GM18519 (cell line): ENCODE data around the gene HRK.
A peak's percentile ranks its signal among the peaks of the same experiment; 100 is the strongest.

Source experiments
- ATAC-seq: cut with Tn5 transposase; IDR thresholded peaks from one replicate; pipeline ENCODE4 v1.9.1; 2021; ENCODE audit warnings: mild to moderate bottlenecking, moderate library complexity; ENCODE audit not compliant: unreplicated experiment, low FRiP score

HRK gene

DNA sequence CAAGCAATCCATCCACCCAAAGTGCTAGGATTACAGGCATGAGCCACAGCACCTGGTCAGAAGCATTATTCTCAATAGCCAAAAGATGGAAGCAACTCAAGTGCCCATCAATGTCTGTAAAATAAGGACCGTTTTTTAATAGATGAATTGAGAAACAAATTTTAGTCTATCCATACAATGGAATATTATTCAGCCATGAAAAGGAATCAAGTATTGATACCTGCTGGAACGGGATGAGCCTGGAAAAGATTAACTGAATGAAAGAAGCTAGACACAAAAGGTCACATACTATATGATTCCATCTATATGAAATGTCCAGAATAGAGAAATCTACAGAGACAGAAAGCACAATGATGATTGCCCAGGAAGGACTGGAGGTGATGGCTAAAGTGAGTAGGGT lies 20.4 kb upstream of the HRK start:
- ATAC-seq: no peak

DNA sequence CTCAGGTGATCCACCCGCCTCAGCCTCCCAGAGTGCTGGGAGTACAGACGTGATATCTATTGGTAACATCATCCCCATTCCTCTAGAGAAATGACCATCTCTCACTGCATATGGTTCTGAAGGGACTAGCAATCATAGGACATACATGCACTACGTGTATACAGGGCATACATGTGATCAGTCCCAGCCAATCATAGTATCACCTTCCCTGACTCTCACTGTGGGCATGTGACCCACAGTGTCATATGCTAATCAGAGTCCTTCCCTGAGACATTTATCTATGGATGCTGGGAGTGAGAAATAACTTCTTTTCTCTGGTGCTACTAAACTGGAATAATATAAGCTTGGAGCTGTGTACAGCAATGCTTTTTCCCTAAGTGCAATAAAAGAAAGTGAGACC lies 17.4 kb upstream of the HRK start:
- no peak for ATAC-seq

DNA sequence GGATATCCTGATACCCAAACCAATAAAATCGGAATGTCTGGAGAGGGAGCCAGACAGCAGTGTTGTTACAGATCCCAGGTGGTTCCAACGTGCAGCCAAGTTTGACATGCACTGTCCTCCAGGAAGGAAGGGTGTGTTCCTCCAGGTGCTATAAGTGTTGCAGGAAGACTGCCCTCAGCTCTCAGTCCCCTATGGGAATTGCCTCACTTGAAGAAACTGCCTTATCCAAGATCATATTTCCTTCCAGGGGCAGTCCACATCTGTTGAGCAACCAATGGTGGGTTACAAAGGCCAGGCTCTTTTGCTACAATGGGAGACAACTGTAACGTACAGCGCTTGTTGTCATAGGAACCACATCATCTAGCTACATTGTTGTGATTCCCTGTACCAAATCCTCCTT lies 16.2 kb upstream of the HRK start:
- ATAC-seq: no peak

DNA sequence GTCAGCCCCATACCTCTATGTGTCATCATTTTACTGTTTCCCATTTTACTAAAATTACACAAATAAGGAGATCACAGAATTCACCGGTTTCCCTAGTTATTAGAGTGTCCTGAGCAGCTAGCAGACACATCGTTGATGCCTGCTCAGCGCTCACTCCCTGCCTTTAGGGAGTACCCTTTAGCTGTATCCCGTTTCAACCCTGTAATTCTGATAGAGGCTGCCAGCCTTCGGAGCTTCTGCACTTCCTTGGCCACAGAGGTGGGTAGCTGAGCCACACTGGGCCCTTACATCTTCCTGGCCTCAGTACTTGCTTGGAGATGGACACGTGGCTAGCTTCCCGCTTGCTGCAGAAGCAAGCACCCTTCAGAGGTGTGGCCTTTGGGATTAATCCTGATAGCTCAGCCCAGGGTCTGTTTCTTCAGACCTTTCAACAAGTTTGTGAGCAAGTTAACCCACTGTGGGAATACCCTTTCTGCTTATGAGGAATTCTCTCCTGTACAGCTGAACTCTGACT lies 15.2 kb upstream of the HRK start:
- no peak for ATAC-seq

DNA sequence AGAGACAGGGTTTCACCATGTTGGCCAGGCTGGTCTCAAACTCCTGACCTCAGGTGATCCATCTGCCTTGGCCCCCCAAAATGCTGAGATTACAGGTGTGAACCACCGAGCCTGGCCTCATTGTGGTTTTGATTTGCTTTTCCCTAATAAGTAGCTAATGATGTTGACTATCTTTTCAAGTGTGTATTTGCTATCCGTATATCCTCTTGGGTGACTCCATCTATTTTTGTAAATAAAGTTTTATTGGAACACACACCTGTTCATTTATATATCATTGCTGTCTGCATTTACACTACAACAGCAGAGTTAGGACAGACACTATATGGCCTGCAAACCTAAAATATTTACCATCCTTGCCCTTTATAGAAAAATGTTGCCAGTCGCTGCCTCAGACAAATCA lies 13.7 kb upstream of the HRK start:
- no peak for ATAC-seq

DNA sequence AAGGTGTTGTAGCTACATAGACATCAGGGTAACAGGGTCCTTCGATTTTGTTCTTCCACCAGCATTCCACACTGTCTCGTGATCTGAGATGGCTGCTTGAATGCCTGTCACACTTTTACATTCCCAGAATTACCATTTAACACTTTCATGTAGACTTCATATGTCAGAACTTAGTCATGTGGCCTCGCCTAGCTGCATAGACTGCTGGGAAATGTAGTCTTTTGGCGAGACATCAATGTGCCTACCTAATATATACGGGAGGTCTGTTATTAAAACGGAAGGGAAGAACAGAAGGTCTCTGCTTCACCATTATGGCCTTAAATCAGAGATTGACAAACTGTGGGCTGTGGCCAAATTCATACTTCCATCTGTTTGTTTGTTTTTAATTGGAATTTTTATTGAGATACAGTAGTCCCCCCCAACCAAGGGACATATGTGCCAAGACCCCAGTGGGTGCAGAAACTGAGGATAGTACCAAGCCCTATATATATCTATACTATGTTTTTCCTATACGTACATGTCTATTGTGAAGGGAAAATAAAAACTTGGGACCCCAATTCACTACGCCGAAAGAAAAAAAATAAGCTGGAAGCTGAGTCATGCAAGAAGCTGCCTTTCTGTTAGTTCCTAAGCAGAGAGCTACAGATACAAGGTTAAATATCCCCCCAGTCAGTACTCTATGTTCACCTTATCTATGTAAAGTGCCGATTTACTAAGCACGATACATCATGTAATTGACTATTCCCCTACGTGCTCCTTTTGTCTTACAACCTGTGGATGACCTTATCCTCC lies 11.3 kb upstream of the HRK start:
- no peak for ATAC-seq

DNA sequence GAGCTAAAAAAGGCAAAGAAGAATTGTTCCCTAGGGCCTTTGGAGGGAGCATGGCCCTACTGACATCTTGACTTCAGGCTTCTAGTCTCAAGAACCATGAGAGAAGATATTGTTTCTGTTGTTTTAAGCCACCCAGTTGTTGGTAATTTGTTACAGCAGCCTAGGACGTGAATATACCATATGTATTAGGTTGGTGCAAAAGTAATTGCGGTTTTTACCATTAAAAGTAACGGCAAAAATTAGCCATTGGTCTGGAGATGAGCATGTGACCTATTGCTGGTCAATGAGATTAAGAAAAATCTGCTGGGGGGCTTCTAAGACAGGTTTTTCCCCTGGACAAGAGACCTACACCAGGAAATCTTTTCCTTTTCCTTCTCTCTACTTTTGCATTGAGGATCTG lies 9.8 kb upstream of the HRK start:
- ATAC-seq: no peak

DNA sequence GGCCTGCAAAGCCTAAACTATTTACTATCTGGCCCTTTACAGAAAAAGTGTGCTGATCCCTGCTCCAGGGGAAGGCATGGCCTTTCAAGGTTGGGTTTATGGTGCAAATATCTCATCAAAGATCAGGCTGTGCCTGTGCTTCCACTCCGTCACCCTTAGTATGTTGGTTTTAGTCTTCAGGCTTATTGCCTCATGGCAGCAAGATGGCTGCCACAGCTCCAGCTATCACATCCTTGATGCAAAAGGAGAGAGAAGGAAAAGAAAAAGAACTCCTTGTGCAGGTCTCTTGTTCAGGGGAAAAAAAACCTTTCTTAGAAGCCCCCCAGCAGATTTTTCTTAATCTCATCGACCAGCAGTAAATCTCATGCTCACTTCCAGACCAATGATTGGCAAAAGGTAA lies 9.1 kb upstream of the HRK start:
- ATAC-seq: no peak

DNA sequence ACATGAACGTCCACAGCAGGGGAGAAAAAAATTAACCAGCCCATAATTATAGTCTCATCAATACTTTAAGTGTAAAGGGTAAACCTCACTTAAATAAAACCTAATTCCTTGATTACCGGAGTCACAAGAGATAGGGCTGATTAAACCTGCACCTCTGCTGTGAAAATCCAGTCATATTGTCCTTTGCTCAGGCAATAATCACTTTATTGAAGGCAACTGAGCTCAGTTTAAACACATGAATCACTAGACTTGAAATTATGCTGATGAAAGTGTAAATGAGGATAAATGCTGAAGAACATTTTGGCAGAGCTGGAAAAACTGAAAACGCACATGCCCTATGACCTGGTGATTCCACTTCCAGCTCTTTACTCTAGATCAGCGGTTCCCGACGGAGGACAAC lies 6.7 kb upstream of the HRK start:
- no peak for ATAC-seq

DNA sequence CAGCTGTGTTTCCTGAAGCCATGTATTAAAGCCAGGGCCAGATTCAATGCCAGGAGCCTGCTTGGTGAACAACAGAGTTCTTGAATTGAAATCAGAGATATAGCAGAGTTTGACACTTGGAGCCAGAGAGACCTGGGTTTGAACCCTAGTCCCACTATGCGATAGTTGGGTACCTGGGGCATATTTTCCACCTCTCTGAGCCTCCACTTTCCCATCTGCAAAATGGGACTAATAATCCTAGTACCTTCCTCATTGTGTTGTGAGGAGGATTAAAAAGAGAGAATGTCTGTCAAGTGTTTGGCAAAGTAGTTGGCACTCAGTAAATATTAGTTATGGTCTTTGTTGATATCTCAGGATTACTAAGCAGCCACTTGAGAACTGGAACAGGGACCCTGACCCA lies 6.0 kb upstream of the HRK start:
- no peak for ATAC-seq

DNA sequence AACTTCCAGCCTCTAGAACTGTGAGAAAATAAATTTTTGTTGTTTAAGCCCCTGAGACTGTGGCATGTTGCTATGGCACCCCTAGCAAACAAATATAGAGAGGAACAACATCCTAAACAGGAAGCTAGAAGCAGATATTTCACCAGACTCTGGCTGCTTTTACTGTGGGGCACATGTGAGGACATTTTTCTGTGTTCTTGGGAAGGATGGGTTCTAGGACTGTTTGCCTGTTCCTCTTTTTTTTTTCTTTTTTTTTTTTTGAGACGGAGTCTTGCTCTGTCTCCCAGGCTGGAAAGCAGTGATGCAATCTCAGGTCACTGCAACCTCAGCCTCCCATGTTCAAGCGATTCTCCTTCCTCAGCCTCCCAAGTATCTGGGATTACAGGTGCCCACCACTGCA lies 4.2 kb upstream of the HRK start:
- no peak for ATAC-seq

DNA sequence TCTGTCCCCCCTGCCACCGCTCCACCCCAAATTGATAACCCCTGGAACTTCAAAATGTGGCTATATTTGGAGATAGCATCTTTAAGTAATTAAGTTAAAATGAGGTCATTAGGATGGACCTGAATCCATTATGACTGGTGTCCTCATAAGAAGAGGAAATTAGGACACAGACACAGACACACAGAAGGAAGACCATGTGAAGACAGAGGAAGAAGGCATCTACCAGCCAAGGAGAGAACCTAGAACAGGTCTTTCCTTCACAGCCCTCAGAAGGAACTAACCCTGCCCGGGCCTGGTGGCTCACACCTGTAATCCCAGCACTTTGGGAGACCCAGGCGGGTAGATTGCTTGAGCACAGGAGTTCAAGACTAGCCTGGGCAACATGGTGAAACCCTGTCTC lies 3.6 kb upstream of the HRK start:
- ATAC-seq: no peak

DNA sequence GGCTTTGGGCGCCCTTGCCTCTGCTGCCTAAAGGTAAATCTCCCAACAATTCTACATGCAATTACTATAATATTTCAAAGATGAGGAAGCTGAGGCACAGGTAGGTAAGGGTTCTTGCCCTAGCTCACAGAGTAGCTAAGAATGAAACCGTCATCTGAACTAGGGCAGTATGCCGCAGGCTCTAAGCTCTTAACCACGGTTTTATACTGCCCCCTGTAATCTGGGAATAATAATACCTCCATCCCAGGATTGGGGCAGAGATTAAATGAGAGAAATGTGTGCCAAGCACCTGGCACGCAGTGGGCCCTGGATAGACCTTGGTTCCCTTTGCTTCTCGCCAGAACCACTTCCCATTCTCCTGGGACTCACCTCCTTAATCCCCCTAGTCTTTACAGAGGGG lies 1.5 kb upstream of the HRK start:
- no peak for ATAC-seq

DNA sequence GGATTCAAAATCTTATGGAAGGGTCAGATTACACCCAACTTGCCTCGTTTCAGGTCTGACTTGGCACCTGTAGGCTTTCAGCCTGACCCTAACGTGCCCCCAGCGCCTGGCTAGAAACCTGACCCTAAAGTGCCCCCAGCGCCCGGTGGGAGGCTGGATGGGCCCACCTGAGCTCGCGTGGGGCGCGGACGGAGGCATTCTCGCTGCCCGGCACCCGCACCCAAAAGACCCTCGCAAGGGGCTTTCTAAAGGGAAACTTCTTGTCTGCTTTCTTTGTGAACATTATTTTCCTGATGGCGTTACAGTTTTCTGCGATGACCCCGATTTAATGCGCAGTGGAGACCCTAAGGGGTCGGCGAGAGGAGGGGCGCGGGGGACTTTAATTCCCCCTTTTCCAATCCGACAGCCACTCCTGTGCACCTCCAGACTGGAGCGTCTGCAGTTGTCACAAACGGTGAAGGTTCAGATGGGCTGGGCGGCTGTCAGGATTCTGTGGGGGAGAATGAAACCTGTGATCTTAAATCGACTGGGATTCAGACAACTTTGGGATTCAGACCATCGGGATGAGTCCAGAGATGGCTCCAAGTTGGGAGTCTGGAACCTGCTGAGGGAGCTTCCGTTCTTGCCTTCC lies 751 bp upstream of the HRK start:
- no peak for ATAC-seq

DNA sequence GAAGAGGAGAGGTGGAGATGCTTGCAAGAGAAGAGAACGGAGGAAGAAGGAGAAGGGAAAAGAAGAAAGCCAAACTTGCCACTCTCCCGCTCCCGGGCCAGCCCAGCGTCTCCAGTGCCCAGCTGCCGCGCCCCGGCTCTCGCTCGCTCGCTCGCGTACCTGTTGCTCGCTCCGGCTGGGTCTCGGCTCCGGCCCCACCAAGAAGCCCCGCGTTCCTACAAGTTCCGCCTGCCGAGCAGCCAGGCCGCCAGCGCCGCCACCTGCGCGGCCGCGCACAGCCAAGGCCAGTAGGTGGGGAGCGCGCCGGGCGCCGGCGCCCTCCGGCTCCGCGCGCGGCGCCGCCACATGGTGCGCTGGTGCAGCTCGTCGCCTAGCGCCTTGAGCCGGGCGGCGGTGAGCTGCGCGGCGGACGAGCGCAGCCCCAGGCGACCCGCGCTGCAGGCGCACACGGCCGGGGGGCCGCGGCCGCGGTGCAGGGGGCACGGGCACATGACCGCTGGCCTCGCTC lies 370 bp downstream of the HRK start:
- peak; percentile 58 for ATAC-seq

DNA sequence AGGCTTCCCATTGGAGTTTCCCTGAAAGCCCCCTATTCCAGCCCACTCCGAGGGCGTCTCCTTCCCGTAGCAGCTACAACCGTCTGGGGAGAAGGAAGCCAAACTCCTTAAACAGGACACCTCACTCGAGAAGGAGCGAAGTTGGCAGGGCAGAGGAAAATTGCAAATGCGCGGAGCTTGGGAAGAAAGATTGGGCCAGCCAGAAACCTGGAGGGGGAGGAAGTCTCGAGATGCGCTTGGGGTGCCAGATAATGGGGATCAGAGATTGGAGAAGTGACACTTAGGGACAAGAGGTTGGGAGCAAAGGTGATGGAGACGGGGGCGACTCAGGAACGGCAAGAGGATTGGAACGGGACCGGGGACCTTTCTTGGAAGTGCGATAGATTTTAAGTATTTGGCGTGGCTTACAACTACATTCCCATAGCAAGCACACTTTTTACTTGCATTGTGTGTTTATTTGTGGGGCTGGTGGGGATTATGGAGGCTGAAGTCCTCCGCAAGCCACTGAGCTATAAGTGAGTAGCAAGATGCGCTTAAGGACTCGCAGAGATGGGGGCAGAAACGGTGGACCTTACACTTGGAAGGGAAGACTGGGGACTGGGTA lies 926 bp downstream of the HRK start:
- ATAC-seq: no peak

DNA sequence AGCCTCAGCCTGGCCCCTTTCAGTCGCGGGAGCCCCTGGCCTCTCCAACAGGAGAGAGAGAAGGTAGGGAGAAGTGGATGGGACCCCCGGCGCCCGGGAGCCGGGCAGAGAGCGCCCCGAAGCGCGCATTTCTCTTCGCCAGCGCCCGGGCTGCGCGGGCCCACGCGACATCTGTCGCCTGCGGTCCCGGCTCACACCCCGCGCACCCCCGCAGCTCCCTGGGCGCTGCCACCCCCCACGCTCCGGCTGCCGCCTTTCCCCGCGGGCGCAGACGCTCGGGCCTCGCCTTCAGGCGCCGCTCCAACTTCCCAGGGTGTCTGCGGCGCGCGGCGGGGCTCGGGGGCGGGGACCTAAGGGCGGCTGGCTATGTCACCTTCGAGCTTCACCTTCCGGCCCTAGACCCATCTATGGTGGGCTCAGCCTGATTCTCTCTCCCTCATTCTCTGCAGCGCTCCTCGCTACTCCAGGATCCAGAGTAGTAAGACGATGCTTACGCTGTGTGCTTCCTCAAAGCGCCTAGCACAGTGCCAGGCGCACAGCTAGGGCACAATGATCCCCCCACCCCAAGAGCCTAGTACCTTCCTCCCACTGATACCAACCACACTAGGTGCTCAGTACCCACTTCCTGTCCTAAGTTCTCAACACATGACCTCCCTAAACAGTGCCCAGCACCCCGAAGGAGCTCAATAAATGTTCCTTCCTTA lies 1.6 kb downstream of the HRK start:
- ATAC-seq: no peak

DNA sequence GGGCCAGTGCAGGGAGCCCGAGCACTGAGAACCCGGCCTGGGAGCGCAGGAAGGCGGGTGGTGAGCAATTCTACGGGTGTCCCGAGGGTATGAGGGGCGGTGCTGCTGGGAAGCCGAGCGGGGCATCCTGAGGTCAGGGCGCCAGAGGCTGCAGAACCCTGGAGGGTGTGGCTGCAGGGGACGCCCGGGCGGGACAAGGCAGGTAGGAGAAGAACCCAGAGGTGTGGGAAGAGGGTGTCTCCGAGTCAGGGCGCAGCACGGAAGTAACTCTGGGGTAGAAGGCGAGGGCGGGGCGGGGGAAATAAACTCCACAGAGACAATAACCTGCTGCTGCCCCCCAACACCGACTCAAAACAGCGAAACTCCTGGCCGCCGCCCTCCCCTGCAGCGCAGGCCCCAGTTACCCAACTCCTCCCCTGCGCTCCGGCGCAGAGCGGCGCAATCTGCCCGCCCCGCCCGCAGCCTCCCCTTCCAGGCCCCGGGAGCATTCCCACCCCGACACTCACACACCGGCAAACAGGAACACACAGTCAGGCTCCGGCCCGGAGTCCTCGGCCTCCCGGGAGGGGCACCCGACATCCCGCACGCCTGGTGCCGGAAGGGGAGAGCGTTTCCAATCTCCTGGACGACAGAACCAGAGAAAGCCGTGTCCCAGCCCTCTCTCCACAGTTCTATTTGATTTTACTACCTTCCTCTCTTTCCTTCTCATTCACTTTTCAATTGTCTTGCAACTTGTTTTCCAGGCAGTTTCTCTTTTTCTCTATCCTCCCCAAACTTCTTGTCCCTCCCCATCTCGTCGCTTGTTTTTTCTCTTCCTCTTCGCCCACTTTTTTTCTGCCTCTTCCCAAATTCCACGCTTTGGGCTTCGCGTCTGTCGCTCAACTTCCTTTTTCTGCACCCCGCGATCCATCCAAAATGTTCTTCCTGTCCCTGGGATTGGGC lies 2.4 kb downstream of the HRK start:
- no peak for ATAC-seq

DNA sequence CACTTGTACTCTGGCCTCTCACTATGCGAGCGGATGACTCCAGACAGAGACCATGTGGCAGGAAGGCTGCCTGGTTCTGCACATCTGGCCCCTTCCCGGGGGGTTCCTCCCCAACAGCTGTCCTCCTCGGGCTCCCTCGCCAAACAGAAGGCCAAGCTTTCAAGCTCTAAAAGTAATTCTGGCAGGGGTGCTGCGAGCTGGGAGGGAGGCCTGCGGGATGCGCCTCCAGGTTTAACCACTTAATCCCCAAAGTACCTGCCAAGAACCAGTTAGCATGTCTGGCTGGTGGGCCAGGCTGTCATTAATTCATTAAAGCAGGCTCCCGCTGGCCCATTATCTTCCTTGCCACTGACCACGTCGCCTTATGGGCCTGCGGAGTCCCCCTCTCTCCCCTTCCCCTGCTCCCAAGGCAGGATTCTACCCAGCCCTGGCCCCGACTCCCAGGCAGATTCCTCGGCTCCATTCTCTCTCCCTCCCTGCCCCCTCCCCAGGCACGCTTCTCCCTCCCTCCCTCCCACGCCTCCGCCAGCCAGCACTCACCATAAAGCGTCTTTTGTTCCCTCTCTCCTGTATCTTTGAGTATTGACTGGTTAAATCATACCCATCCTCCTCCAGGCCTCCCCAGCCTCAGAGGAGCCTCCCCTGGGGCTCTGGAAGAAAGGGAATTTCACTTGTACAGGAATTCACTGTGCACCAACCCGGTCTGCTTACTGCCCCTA lies 4.9 kb downstream of the HRK start:
- no peak for ATAC-seq
